ENCODE data around the gene PDE3B. TPM values are rescaled to one million over a fixed set of nuclear protein-coding genes. Genes with fewer than 3 reads are reported as not detected.

PDE3B gene
- total RNA-seq, 3 donors from 2014 or later (not counting 1 experiment from before 2014, with no cell fraction given) = 18.2 to 42.3 (median 34.5) TPM

- no peak for TF ChIP-seq CTCF (IDR thresholded peaks at IDR 0.05)
- peak overlapping the region in 1 of 2 donors; percentile 75 for H3K27ac Mint-ChIP-seq
- peaks cover 4 to 10% of the 10 kb centered on the region in 2 donors for H3K27me3 Mint-ChIP-seq (ENCODE audit: low read depth in 2 of 2)
- 82% methylated on average over 1 of the region's 1 CpG for WGBS (ENCODE audit: insufficient coverage)
- peak in 1 of 2 donors; percentile 34 for DNase-seq
- H3K36me3 ChIP-seq (ENCODE audit: control insufficient read depth, insufficient read depth, low read length) = no peaks in the 10 kb centered on the region
- H3K4me1 Mint-ChIP-seq = peaks cover 32 to 39% of the 10 kb centered on the region in 2 donors
- H3K4me3 ChIP-seq (ENCODE audit: low read length) = no peak overlapping the region
- intact Hi-C loops (cut with micrococcal nuclease) = no loop called here
- peaks cover 0 to 2% of the 10 kb centered on the region in 2 donors for H3K9me3 Mint-ChIP-seq
- peaks cover 8% of the 10 kb centered on the region for H3K4me1 ChIP-seq (ENCODE audit: control insufficient read depth, insufficient read depth, low read length)
- no peaks in the 10 kb centered on the region for H3K27me3 ChIP-seq (ENCODE audit: control insufficient read depth, insufficient read depth, low read length)
- H3K36me3 Mint-ChIP-seq = peaks cover 5% of the 10 kb centered on the region
- ATAC-seq = no peak
- no peaks in the 10 kb centered on the region for H3K9me3 ChIP-seq (ENCODE audit: control insufficient read depth, insufficient read depth, low read length)
- H3K4me3 Mint-ChIP-seq = no peak overlapping the region
- H3K27ac ChIP-seq (ENCODE audit: low read length) = no peak overlapping the region
These were observed 8.1 kb upstream of the PDE3B start for GRCh38 chr11:14635546-14635945.

GRCh38 chr11:14636119-14636518 lies 7.5 kb upstream of the PDE3B start:
- H3K27ac Mint-ChIP-seq = peak overlapping the region in 1 of 2 donors; percentile 75
- peaks cover 32 to 39% of the 10 kb centered on the region in 2 donors for H3K4me1 Mint-ChIP-seq
- peak; percentile 33 to 59 (median 38) for ATAC-seq
- no peaks in the 10 kb centered on the region for H3K9me3 ChIP-seq (ENCODE audit: control insufficient read depth, insufficient read depth, low read length)
- H3K27me3 Mint-ChIP-seq (ENCODE audit: low read depth in 2 of 2) = peaks cover 4 to 13% of the 10 kb centered on the region in 2 donors
- H3K4me3 Mint-ChIP-seq = no peak overlapping the region
- H3K36me3 ChIP-seq (ENCODE audit: control insufficient read depth, insufficient read depth, low read length) = no peaks in the 10 kb centered on the region
- H3K9me3 Mint-ChIP-seq = peaks cover 0 to under 1% of the 10 kb centered on the region in 2 donors
- WGBS (ENCODE audit: insufficient coverage) = 0% methylated on average over 1 of the region's 1 CpG
- no peak for TF ChIP-seq CTCF (IDR thresholded peaks at IDR 0.05)
- peaks cover 3% of the 10 kb centered on the region for H3K36me3 Mint-ChIP-seq
- no peaks in the 10 kb centered on the region for H3K27me3 ChIP-seq (ENCODE audit: control insufficient read depth, insufficient read depth, low read length)
- H3K4me3 ChIP-seq (ENCODE audit: low read length) = no peak overlapping the region
- peaks cover 8% of the 10 kb centered on the region for H3K4me1 ChIP-seq (ENCODE audit: control insufficient read depth, insufficient read depth, low read length)
- H3K27ac ChIP-seq (ENCODE audit: low read length) = no peak overlapping the region
- peak in 1 of 2 donors; percentile 43 for DNase-seq
- intact Hi-C loops (cut with micrococcal nuclease) = no loop called here

- Mint-ChIP-seq H3K9me3 (no peaks in the 10 kb centered on the region), H3K27ac (no peak overlapping the region), H3K4me1 (peaks cover 36 to 45% of the 10 kb centered on the region in 2 donors), H3K27me3 (ENCODE audit: low read depth in 2 of 2) (peaks cover 4 to 13% of the 10 kb centered on the region in 2 donors), H3K36me3 (no peaks in the 10 kb centered on the region), H3K4me3 (no peak overlapping the region)
- TF ChIP-seq CTCF (IDR thresholded peaks at IDR 0.05) = no peak
- intact Hi-C loops (cut with micrococcal nuclease) = no loop called here
- Histone ChIP-seq H3K4me3 (ENCODE audit: low read length) (no peak overlapping the region), H3K36me3 (ENCODE audit: control insufficient read depth, insufficient read depth, low read length) (no peaks in the 10 kb centered on the region), H3K4me1 (ENCODE audit: control insufficient read depth, insufficient read depth, low read length) (peaks cover 11% of the 10 kb centered on the region), H3K27me3 (ENCODE audit: control insufficient read depth, insufficient read depth, low read length) (no peaks in the 10 kb centered on the region), H3K27ac (ENCODE audit: low read length) (no peak overlapping the region), H3K9me3 (ENCODE audit: control insufficient read depth, insufficient read depth, low read length) (no peaks in the 10 kb centered on the region)
- 95% methylated on average over 2 of the region's 5 CpGs for WGBS (ENCODE audit: insufficient coverage)
- ATAC-seq = no peak
- DNase-seq = no peak
These were observed 5.7 kb upstream of the PDE3B start for GRCh38 chr11:14637868-14638409.

GRCh38 chr11:14638561-14638960 lies 5.0 kb upstream of the PDE3B start:
- H3K36me3 ChIP-seq (ENCODE audit: control insufficient read depth, insufficient read depth, low read length) = no peaks in the 10 kb centered on the region
- peaks cover 36 to 44% of the 10 kb centered on the region in 2 donors for H3K4me1 Mint-ChIP-seq
- H3K27ac Mint-ChIP-seq = no peak overlapping the region
- peaks cover 15% of the 10 kb centered on the region for H3K4me1 ChIP-seq (ENCODE audit: control insufficient read depth, insufficient read depth, low read length)
- intact Hi-C loops (cut with micrococcal nuclease) = no loop called here
- ATAC-seq (no peak), DNase-seq (peak in 1 of 2 donors; percentile 55)
- H3K27ac ChIP-seq (ENCODE audit: low read length) = no peak overlapping the region
- H3K27me3 ChIP-seq (ENCODE audit: control insufficient read depth, insufficient read depth, low read length) = no peaks in the 10 kb centered on the region
- WGBS (ENCODE audit: insufficient coverage) = 18% methylated on average over 4 of the region's 4 CpGs
- no peak overlapping the region for H3K4me3 ChIP-seq (ENCODE audit: low read length)
- TF ChIP-seq CTCF (IDR thresholded peaks at IDR 0.05) = no peak
- no peaks in the 10 kb centered on the region for H3K9me3 ChIP-seq (ENCODE audit: control insufficient read depth, insufficient read depth, low read length)
- H3K27me3 Mint-ChIP-seq (ENCODE audit: low read depth in 2 of 2) = peaks cover 4 to 13% of the 10 kb centered on the region in 2 donors
- no peak overlapping the region for H3K4me3 Mint-ChIP-seq
- H3K9me3 Mint-ChIP-seq = no peaks in the 10 kb centered on the region
- no peaks in the 10 kb centered on the region for H3K36me3 Mint-ChIP-seq

Measured in natural killer cell (primary cell).